Sigmoid colon (tissue), 7 donors: ENCODE data around the gene TMEM186. TPM values are rescaled to one million over a fixed set of nuclear protein-coding genes. Genes with fewer than 3 reads are reported as not detected.

Source experiments
- DNase-seq: peaks from one replicate; pipeline ENCODE4 v3.0.0-alpha.2; 2019
- H3K27ac ChIP-seq, 4 donors: fragments of 200-600 bp; sonication (generic); one replicate each; pipeline ENCODE4 v1.5.1; 2016 to 2019; ENCODE audit warnings: mild to moderate bottlenecking in 1 of 4
- H3K27me3 ChIP-seq, 3 donors: fragments of 200-600 bp; sonication (generic); one replicate each; pipeline ENCODE4 v1.5.1; 2019; ENCODE audit warnings: mild to moderate bottlenecking in 1 of 3
- H3K36me3 ChIP-seq, 4 donors: fragments of 200-600 bp; sonication (generic); one replicate each; pipeline ENCODE4 v1.5.1; 2016 to 2019
- H3K4me1 ChIP-seq, 4 donors: fragments of 200-600 bp; sonication (generic); one replicate each; pipeline ENCODE4 v1.5.1; 2017 to 2019
- H3K4me3 ChIP-seq, 4 donors: fragments of 200-600 bp; sonication (generic); one replicate each; pipeline ENCODE4 v1.5.1; 2017 to 2019; ENCODE audit warnings: mild to moderate bottlenecking in 2 of 4, moderate library complexity in 1 of 4
- H3K9me3 ChIP-seq, 4 donors: fragments of 200-600 bp in 3 of 4; sonication (generic) in 3 of 4; one replicate each; pipeline versions ENCODE4 v1.5.1 to v1.6.1; 2013 to 2019
- CTCF ChIP-seq, 4 experiments: fragments of 450-650 bp in 3 of 4; fragments of 200-600 bp in 1 of 4; IDR thresholded peaks; one replicate each; pipeline ENCODE4 v1.5.1; 2016 to 2019; ENCODE audit warnings: antibody characterized with exemption in 4 of 4, mild to moderate bottlenecking in 3 of 4, moderate library complexity in 2 of 4
- EP300 ChIP-seq, 4 donors: sonication (generic); formaldehyde crosslinking; IDR thresholded peaks; one replicate each; pipeline ENCODE4 v1.6.1; 2017; ENCODE audit warnings: antibody characterized with exemption in 4 of 4
- POLR2A ChIP-seq, 2 donors: fragments of 450-650 bp; IDR thresholded peaks; one replicate each; pipeline ENCODE4 v1.6.1; 2016; ENCODE audit warnings: antibody characterized with exemption in 2 of 2, mild to moderate bottlenecking in 2 of 2, moderate library complexity in 2 of 2
- POLR2AphosphoS5 ChIP-seq, 4 donors: sonication (generic); formaldehyde crosslinking; IDR thresholded peaks; one replicate each; pipeline ENCODE4 v1.6.1; 2017; ENCODE audit warnings: antibody characterized with exemption in 4 of 4
- WGBS, 2 donors: extraction: QIAGEN DNeasy Blood & Tissue Kit; methylation state at CpG; one replicate each; pipeline ENCODE4 v1.1.7; 2013; 5-methylcytosine and 5-hydroxymethylcytosine counted together
- intact Hi-C: fragments of 100-400 bp; cut with DNase I; formaldehyde crosslinking; loops from one replicate; pipeline ENCODE4 v1.15.1; 2023
- polyA plus RNA-seq, 3 donors: library from polyadenylated mRNA; stranded (reverse); fragments of 200-250 nt; gene quantifications; one replicate each; pipeline ENCODE4 v1.2.3, GENCODE V29; 2013
- total RNA-seq, 4 donors: library from RNA; depleted of rRNA; stranded (reverse); fragments of >200 nt; gene quantifications; one replicate each; pipeline ENCODE4 v1.1.0, GENCODE V29; 2016
- donor health status: healthy with polysubstance abuse.
- donor health status: Bipolar disorder and iron deficiency.
- donor health status: healthy.

The TMEM186 gene
- total and polyA plus RNA-seq, 7 donors = 1.9 to 13.9 (median 9.9) TPM

GRCh38 chr16:8773537-8773936 lies 23.9 kb downstream of the TMEM186 start:
- DNase-seq = no peak
- Histone ChIP-seq H3K9me3 (no peaks in the 10 kb centered on the region), H3K27me3 (no peaks in the 10 kb centered on the region), H3K4me3 (no peak overlapping the region), H3K27ac (no peak overlapping the region), H3K4me1 (no peaks in the 10 kb centered on the region), H3K36me3 (peaks cover 0 to 57% (median 0%) of the 10 kb centered on the region in 4 donors)
- intact Hi-C loops = no loop called here
- WGBS, 2 donors = 51 to 64% methylated on average over 3 of the region's 3 CpGs
- TF ChIP-seq CTCF (IDR thresholded peaks at IDR 0.05) (no peak), POLR2A (IDR thresholded peaks at IDR 0.05) (no peak), POLR2AphosphoS5 (IDR thresholded peaks at IDR 0.05) (no peak), EP300 (IDR thresholded peaks at IDR 0.05) (no peak)

- intact Hi-C loops = no loop called here
- Histone ChIP-seq H3K27ac (no peak overlapping the region), H3K4me1 (no peaks in the 10 kb centered on the region), H3K4me3 (no peak overlapping the region), H3K9me3 (no peaks in the 10 kb centered on the region), H3K36me3 (peaks cover 0 to 35% (median 0%) of the 10 kb centered on the region in 4 donors), H3K27me3 (no peaks in the 10 kb centered on the region)
- no peak for TF ChIP-seq CTCF (IDR thresholded peaks at IDR 0.05)
- TF ChIP-seq POLR2AphosphoS5 (IDR thresholded peaks at IDR 0.05) = no peak
- no peak for TF ChIP-seq POLR2A (IDR thresholded peaks at IDR 0.05)
- no peak for TF ChIP-seq EP300 (IDR thresholded peaks at IDR 0.05)
- no peak for DNase-seq
- 89 to 93% methylated on average over 12 of the region's 12 CpGs for WGBS, 2 donors
These were observed 28.7 kb downstream of the TMEM186 start for GRCh38 chr16:8768692-8769091.

GRCh38 chr16:8768283-8768682 lies 29.2 kb downstream of the TMEM186 start:
- Histone ChIP-seq H3K36me3 (peaks cover 0 to 31% (median 0%) of the 10 kb centered on the region in 4 donors), H3K9me3 (no peaks in the 10 kb centered on the region), H3K27me3 (no peaks in the 10 kb centered on the region), H3K4me1 (no peaks in the 10 kb centered on the region), H3K4me3 (no peak overlapping the region), H3K27ac (no peak overlapping the region)
- intact Hi-C loops = no loop called here
- DNase-seq = no peak
- WGBS, 2 donors = 95 to 97% methylated on average over 12 of the region's 12 CpGs
- TF ChIP-seq EP300 (IDR thresholded peaks at IDR 0.05) (no peak), POLR2A (IDR thresholded peaks at IDR 0.05) (no peak), CTCF (IDR thresholded peaks at IDR 0.05) (no peak), POLR2AphosphoS5 (IDR thresholded peaks at IDR 0.05) (no peak)

- WGBS, 2 donors = 97% methylated on average over 8 of the region's 8 CpGs
These were observed 30.3 kb downstream of the TMEM186 start for GRCh38 chr16:8767176-8767575.

More at GRCh38 chr16:8767176-8767575, 30.3 kb downstream of the TMEM186 start:
- no peak overlapping the region for H3K27ac ChIP-seq
- H3K27me3 ChIP-seq = no peaks in the 10 kb centered on the region
- intact Hi-C loops = no loop called here
- no peaks in the 10 kb centered on the region for H3K9me3 ChIP-seq
- no peak overlapping the region for H3K4me3 ChIP-seq
- no peaks in the 10 kb centered on the region for H3K4me1 ChIP-seq
- peaks cover 0 to 23% (median 0%) of the 10 kb centered on the region in 4 donors for H3K36me3 ChIP-seq
- TF ChIP-seq CTCF (IDR thresholded peaks at IDR 0.05) (no peak), POLR2A (IDR thresholded peaks at IDR 0.05) (no peak), POLR2AphosphoS5 (IDR thresholded peaks at IDR 0.05) (no peak), EP300 (IDR thresholded peaks at IDR 0.05) (no peak)
- DNase-seq = no peak
